GM12878 (cell line): Measurements from ENCODE around the gene IGF2BP2.

Experiments
- CHD2 ChIP-seq: IDR thresholded peaks from 2 replicates; pipeline ENCODE4 v1.6.1; 2011; ENCODE audit warnings: low read depth, low read length, improper control_type of control experiment, borderline replicate concordance
- DPF2 ChIP-seq: fragments of 450-650 bp; IDR thresholded peaks from 2 replicates; pipeline ENCODE4 v1.6.1; 2017; ENCODE audit warnings: mild to moderate bottlenecking
- EP300 ChIP-seq, 2 experiments: fragments of 150-350 bp in 1 of 2; IDR thresholded peaks; 2 replicates each; pipeline ENCODE4 v1.6.1; 2011 to 2012; ENCODE audit warnings: low read depth in 2 of 2, low read length in 2 of 2, borderline replicate concordance in 1 of 2, improper control_type of control experiment in 1 of 2, inconsistent platforms in 1 of 2; ENCODE audit not compliant: control insufficient read depth in 1 of 2
- HCFC1 ChIP-seq: fragments of 150-350 bp; IDR thresholded peaks from 2 replicates; pipeline ENCODE4 v1.6.1; 2014; ENCODE audit warnings: low read length
- LARP7 ChIP-seq: fragments of 450-650 bp; IDR thresholded peaks from 2 replicates; pipeline ENCODE4 v1.6.1; 2017; ENCODE audit warnings: mild to moderate bottlenecking
- RCOR1 ChIP-seq: conservative IDR thresholded peaks from 2 replicates; pipeline ENCODE4 v1.6.1; 2012; ENCODE audit warnings: low read depth, low read length, improper control_type of control experiment
- RFX5 ChIP-seq: IDR thresholded peaks from 2 replicates; pipeline ENCODE4 v1.6.1; 2011; ENCODE audit warnings: low read depth, low read length, improper control_type of control experiment
- TF ChIP-seq, protein P1 (sequence below): fragments of 450-650 bp; IDR thresholded peaks from 2 replicates; pipeline ENCODE4 v1.6.1; 2018; ENCODE audit warnings: borderline replicate concordance, mild to moderate bottlenecking; ENCODE audit not compliant: partially characterized antibody
- TF ChIP-seq, protein P2 (sequence below): fragments of 150-350 bp; IDR thresholded peaks from 2 replicates; pipeline ENCODE4 v1.6.1; 2016; ENCODE audit warnings: low read depth, low read length
- TF ChIP-seq, protein P3 (sequence below): IDR thresholded peaks from 2 replicates; pipeline ENCODE4 v1.6.1; 2012; ENCODE audit warnings: mild to moderate bottlenecking, low read depth, low read length
- TF ChIP-seq, protein P4 (sequence below): IDR thresholded peaks from 2 replicates; pipeline ENCODE4 v1.6.1; 2012; ENCODE audit warnings: low read depth, low read length, improper control_type of control experiment
- TF ChIP-seq, protein P5 (sequence below), 3 experiments: IDR thresholded peaks in 2 of 3; conservative IDR thresholded peaks in 1 of 3; 2 replicates each; pipeline ENCODE4 v1.5.1; 2011; ENCODE audit warnings: low read depth in 3 of 3, low read length in 3 of 3, mild to moderate bottlenecking in 3 of 3, control low read depth in 2 of 3, moderate library complexity in 2 of 3, inconsistent platforms in 1 of 3, mixed read lengths in 1 of 3; ENCODE audit not compliant: control insufficient read depth in 2 of 3, insufficient read depth in 1 of 3; ENCODE audit errors: extremely low read depth in 1 of 3
- TF ChIP-seq, protein P6 (sequence below): fragments of 450-650 bp; formaldehyde crosslinking; IDR thresholded peaks from 2 replicates; pipeline ENCODE4 v1.5.0; 2022; ENCODE audit warnings: mild to moderate bottlenecking, missing genetic modification characterization

DNA sequence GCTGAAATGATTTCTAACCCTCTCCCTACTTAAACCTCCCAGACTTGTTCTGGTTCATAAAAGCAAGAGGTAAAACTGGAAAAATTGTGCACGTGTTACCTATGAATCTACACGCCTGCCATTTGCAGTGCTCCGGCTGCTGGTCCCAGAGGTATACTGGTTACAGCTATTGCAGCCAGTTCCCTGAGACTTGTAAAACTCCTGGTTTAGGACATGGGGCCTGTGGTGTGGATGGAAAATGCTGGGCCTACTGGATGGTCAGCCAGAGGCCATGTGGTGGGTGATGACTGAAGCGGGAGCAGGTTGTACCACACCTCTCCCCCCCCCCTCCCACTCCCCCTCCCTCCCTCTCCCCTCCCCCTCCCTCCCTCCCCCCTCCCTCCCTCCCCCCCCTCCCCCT, 193.7 kb downstream of the IGF2BP2 start:
- TF ChIP-seq, protein P1, sequence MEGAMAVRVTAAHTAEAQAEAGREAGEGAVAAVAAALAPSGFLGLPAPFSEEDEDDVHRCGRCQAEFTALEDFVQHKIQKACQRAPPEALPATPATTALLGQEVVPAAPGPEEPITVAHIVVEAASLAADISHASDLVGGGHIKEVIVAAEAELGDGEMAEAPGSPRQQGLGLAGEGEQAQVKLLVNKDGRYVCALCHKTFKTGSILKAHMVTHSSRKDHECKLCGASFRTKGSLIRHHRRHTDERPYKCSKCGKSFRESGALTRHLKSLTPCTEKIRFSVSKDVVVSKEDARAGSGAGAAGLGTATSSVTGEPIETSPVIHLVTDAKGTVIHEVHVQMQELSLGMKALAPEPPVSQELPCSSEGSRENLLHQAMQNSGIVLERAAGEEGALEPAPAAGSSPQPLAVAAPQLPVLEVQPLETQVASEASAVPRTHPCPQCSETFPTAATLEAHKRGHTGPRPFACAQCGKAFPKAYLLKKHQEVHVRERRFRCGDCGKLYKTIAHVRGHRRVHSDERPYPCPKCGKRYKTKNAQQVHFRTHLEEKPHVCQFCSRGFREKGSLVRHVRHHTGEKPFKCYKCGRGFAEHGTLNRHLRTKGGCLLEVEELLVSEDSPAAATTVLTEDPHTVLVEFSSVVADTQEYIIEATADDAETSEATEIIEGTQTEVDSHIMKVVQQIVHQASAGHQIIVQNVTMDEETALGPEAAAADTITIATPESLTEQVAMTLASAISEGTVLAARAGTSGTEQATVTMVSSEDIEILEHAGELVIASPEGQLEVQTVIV, result no peak
- TF ChIP-seq RFX5 (no peak), EP300 (IDR thresholded peaks at IDR 0.05; ENCODE audit: borderline replicate concordance in 1 of 2, control insufficient read depth in 1 of 2, low read depth in 2 of 2, low read length in 2 of 2) (no peak), CHD2 (no peak), HCFC1 (no peak), RCOR1 (no peak), LARP7 (no peak), DPF2 (no peak)
- TF ChIP-seq, protein P2, sequence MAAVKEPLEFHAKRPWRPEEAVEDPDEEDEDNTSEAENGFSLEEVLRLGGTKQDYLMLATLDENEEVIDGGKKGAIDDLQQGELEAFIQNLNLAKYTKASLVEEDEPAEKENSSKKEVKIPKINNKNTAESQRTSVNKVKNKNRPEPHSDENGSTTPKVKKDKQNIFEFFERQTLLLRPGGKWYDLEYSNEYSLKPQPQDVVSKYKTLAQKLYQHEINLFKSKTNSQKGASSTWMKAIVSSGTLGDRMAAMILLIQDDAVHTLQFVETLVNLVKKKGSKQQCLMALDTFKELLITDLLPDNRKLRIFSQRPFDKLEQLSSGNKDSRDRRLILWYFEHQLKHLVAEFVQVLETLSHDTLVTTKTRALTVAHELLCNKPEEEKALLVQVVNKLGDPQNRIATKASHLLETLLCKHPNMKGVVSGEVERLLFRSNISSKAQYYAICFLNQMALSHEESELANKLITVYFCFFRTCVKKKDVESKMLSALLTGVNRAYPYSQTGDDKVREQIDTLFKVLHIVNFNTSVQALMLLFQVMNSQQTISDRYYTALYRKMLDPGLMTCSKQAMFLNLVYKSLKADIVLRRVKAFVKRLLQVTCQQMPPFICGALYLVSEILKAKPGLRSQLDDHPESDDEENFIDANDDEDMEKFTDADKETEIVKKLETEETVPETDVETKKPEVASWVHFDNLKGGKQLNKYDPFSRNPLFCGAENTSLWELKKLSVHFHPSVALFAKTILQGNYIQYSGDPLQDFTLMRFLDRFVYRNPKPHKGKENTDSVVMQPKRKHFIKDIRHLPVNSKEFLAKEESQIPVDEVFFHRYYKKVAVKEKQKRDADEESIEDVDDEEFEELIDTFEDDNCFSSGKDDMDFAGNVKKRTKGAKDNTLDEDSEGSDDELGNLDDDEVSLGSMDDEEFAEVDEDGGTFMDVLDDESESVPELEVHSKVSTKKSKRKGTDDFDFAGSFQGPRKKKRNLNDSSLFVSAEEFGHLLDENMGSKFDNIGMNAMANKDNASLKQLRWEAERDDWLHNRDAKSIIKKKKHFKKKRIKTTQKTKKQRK, result no peak
- TF ChIP-seq, protein P3, sequence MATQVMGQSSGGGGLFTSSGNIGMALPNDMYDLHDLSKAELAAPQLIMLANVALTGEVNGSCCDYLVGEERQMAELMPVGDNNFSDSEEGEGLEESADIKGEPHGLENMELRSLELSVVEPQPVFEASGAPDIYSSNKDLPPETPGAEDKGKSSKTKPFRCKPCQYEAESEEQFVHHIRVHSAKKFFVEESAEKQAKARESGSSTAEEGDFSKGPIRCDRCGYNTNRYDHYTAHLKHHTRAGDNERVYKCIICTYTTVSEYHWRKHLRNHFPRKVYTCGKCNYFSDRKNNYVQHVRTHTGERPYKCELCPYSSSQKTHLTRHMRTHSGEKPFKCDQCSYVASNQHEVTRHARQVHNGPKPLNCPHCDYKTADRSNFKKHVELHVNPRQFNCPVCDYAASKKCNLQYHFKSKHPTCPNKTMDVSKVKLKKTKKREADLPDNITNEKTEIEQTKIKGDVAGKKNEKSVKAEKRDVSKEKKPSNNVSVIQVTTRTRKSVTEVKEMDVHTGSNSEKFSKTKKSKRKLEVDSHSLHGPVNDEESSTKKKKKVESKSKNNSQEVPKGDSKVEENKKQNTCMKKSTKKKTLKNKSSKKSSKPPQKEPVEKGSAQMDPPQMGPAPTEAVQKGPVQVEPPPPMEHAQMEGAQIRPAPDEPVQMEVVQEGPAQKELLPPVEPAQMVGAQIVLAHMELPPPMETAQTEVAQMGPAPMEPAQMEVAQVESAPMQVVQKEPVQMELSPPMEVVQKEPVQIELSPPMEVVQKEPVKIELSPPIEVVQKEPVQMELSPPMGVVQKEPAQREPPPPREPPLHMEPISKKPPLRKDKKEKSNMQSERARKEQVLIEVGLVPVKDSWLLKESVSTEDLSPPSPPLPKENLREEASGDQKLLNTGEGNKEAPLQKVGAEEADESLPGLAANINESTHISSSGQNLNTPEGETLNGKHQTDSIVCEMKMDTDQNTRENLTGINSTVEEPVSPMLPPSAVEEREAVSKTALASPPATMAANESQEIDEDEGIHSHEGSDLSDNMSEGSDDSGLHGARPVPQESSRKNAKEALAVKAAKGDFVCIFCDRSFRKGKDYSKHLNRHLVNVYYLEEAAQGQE, result no peak
- TF ChIP-seq, protein P4, sequence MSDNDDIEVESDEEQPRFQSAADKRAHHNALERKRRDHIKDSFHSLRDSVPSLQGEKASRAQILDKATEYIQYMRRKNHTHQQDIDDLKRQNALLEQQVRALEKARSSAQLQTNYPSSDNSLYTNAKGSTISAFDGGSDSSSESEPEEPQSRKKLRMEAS, result no peak
- TF ChIP-seq, protein P5, sequence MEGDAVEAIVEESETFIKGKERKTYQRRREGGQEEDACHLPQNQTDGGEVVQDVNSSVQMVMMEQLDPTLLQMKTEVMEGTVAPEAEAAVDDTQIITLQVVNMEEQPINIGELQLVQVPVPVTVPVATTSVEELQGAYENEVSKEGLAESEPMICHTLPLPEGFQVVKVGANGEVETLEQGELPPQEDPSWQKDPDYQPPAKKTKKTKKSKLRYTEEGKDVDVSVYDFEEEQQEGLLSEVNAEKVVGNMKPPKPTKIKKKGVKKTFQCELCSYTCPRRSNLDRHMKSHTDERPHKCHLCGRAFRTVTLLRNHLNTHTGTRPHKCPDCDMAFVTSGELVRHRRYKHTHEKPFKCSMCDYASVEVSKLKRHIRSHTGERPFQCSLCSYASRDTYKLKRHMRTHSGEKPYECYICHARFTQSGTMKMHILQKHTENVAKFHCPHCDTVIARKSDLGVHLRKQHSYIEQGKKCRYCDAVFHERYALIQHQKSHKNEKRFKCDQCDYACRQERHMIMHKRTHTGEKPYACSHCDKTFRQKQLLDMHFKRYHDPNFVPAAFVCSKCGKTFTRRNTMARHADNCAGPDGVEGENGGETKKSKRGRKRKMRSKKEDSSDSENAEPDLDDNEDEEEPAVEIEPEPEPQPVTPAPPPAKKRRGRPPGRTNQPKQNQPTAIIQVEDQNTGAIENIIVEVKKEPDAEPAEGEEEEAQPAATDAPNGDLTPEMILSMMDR (IDR thresholded peaks at IDR 0.05 in 2 of 3, conservative IDR thresholded peaks at IDR 0.05 in 1 of 3; ENCODE audit: control insufficient read depth in 2 of 3, extremely low read depth in 1 of 3, insufficient read depth in 1 of 3, low read depth in 3 of 3, low read length in 3 of 3), result no peak
- TF ChIP-seq, protein P6, sequence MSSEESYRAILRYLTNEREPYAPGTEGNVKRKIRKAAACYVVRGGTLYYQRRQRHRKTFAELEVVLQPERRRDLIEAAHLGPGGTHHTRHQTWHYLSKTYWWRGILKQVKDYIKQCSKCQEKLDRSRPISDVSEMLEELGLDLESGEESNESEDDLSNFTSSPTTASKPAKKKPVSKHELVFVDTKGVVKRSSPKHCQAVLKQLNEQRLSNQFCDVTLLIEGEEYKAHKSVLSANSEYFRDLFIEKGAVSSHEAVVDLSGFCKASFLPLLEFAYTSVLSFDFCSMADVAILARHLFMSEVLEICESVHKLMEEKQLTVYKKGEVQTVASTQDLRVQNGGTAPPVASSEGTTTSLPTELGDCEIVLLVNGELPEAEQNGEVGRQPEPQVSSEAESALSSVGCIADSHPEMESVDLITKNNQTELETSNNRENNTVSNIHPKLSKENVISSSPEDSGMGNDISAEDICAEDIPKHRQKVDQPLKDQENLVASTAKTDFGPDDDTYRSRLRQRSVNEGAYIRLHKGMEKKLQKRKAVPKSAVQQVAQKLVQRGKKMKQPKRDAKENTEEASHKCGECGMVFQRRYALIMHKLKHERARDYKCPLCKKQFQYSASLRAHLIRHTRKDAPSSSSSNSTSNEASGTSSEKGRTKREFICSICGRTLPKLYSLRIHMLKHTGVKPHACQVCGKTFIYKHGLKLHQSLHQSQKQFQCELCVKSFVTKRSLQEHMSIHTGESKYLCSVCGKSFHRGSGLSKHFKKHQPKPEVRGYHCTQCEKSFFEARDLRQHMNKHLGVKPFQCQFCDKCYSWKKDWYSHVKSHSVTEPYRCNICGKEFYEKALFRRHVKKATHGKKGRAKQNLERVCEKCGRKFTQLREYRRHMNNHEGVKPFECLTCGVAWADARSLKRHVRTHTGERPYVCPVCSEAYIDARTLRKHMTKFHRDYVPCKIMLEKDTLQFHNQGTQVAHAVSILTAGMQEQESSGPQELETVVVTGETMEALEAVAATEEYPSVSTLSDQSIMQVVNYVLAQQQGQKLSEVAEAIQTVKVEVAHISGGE (CRISPR knock-in tag), result no peak
